ENCODE results near the gene HLCS. TPM values are rescaled to one million over a fixed set of nuclear protein-coding genes. Genes with fewer than 3 reads are reported as not detected.

The HLCS gene
- total RNA-seq, 2 donors from 2014 or later, result 40.9 to 41.8 TPM

DNA sequence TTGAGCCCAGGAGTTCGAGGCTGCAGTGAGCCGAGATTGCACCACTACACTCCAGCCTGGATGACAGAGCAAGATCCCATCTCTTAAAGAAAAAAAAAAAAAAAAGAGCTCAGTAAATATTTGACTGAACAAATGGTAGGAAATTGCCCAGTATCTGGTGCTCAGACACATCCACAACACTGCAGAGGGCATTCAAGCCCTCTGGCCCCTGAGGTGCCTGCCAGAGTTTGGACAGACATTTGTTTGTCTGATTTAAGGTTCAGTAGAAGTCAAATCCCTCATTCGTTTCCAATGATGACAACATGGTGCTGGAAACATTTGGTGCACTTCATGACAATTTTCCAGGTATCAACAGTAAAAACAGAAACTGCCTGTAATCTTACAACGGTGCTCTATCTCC lies 86.6 kb downstream of the HLCS start:
- H3K4me1 ChIP-seq (replicated peaks), result no peaks in the 10 kb centered on the region
- intact Hi-C loops (cut with DNase I), result no loop called here
- 80% methylated on average over 4 of the region's 4 CpGs for WGBS
- no peaks in the 10 kb centered on the region for H3K9me3 ChIP-seq
- TF ChIP-seq POLR2AphosphoS5 (IDR thresholded peaks at IDR 0.05) (no peak), POLR2A (IDR thresholded peaks at IDR 0.05) (no peak)
- TF ChIP-seq, protein P1, sequence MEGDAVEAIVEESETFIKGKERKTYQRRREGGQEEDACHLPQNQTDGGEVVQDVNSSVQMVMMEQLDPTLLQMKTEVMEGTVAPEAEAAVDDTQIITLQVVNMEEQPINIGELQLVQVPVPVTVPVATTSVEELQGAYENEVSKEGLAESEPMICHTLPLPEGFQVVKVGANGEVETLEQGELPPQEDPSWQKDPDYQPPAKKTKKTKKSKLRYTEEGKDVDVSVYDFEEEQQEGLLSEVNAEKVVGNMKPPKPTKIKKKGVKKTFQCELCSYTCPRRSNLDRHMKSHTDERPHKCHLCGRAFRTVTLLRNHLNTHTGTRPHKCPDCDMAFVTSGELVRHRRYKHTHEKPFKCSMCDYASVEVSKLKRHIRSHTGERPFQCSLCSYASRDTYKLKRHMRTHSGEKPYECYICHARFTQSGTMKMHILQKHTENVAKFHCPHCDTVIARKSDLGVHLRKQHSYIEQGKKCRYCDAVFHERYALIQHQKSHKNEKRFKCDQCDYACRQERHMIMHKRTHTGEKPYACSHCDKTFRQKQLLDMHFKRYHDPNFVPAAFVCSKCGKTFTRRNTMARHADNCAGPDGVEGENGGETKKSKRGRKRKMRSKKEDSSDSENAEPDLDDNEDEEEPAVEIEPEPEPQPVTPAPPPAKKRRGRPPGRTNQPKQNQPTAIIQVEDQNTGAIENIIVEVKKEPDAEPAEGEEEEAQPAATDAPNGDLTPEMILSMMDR (IDR thresholded peaks at IDR 0.05), result no peak
- DNase-seq (ENCODE audit: low spot score), result no peak
- no peak overlapping the region for H3K27ac ChIP-seq
- H3K36me3 ChIP-seq, result no peaks in the 10 kb centered on the region
- no peaks in the 10 kb centered on the region for H3K27me3 ChIP-seq (replicated peaks; ENCODE audit: insufficient read depth)
- H3K4me3 ChIP-seq, result no peak overlapping the region

DNA sequence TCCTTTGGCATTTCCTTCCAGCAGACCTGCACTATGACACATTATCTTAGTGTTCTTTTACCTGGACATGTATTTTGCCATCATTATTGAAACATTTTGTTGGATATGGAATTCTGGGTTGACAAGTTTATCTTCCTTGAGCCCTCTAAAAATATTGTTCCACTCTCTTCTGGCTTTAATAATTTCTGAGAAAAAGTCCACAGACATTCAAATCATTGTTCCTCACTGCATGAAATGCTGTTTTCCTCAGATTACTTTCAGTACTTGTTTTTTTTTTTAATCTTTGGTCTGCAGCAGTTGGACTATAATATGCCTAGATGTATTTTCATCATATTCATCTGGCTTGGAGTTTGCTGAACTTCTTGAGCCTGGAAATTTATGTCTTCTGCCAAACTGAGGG lies 88.7 kb downstream of the HLCS start:
- no peaks in the 10 kb centered on the region for H3K27me3 ChIP-seq (replicated peaks; ENCODE audit: insufficient read depth)
- H3K9me3 ChIP-seq, result no peaks in the 10 kb centered on the region
- no peak for DNase-seq (ENCODE audit: low spot score)
- H3K4me1 ChIP-seq (replicated peaks), result no peaks in the 10 kb centered on the region
- no peak overlapping the region for H3K4me3 ChIP-seq
- intact Hi-C loops (cut with DNase I), result no loop called here
- H3K27ac ChIP-seq, result no peak overlapping the region
- TF ChIP-seq POLR2AphosphoS5 (IDR thresholded peaks at IDR 0.05) (no peak), POLR2A (IDR thresholded peaks at IDR 0.05) (no peak)
- TF ChIP-seq, protein P1 (IDR thresholded peaks at IDR 0.05), result no peak
- no peaks in the 10 kb centered on the region for H3K36me3 ChIP-seq

DNA sequence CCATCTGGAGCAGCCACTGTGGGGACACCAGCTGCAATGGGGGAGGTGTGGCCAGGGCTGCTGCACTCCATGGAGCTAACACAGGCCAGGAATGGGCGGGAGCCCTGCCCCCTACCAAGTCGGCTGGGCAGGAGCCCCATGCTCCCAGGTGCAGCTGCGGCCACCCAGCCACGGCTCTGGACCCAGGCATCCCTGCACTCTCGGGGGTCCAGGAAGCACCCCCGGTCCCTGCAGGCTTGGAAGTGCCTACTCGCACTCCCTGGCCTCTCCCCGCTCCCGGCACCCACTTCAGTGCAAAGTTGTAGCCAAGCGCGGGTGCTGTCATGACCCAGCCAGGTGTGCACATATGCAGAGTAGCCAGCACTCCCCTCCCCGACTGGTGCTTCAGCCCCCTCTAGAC lies 91.8 kb downstream of the HLCS start:
- Histone ChIP-seq H3K36me3 (no peaks in the 10 kb centered on the region), H3K9me3 (no peaks in the 10 kb centered on the region), H3K4me3 (no peak overlapping the region), H3K4me1 (replicated peaks) (no peaks in the 10 kb centered on the region), H3K27me3 (replicated peaks; ENCODE audit: insufficient read depth) (no peaks in the 10 kb centered on the region), H3K27ac (no peak overlapping the region)
- no peak for DNase-seq (ENCODE audit: low spot score)
- intact Hi-C loops (cut with DNase I), result no loop called here
- WGBS, result 94% methylated on average over 10 of the region's 12 CpGs
- TF ChIP-seq, protein P1 (IDR thresholded peaks at IDR 0.05), result no peak
- TF ChIP-seq POLR2A (IDR thresholded peaks at IDR 0.05) (no peak), POLR2AphosphoS5 (IDR thresholded peaks at IDR 0.05) (no peak)

DNA sequence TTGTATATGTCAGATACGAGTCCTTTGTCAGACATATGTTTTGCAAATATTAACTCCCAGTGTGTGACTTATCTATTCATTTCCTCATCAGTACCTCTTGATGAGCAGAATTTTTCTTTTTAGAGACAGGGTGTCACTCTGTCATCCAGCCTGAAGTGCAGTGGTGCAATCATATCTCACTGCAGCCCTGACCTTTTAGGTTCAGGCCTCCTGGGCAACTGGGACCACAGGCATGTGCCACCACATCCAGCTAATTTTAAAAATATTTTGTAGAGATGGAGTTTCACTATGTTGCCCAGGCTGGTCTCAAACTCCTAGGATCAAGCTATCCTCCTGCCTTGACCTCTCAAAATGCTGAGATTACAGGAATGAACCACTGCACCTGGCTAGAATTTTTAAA lies 93.0 kb downstream of the HLCS start:
- H3K36me3 ChIP-seq, result no peaks in the 10 kb centered on the region
- H3K4me1 ChIP-seq (replicated peaks), result no peaks in the 10 kb centered on the region
- TF ChIP-seq POLR2A (IDR thresholded peaks at IDR 0.05) (no peak), POLR2AphosphoS5 (IDR thresholded peaks at IDR 0.05) (no peak)
- TF ChIP-seq, protein P1 (IDR thresholded peaks at IDR 0.05), result no peak
- H3K27me3 ChIP-seq (replicated peaks; ENCODE audit: insufficient read depth), result no peaks in the 10 kb centered on the region
- H3K4me3 ChIP-seq, result no peak overlapping the region
- intact Hi-C loops (cut with DNase I), result no loop called here
- DNase-seq (ENCODE audit: low spot score), result no peak
- no peak overlapping the region for H3K27ac ChIP-seq
- WGBS, result 97% methylated on average over 1 of the region's 1 CpG
- no peaks in the 10 kb centered on the region for H3K9me3 ChIP-seq

DNA sequence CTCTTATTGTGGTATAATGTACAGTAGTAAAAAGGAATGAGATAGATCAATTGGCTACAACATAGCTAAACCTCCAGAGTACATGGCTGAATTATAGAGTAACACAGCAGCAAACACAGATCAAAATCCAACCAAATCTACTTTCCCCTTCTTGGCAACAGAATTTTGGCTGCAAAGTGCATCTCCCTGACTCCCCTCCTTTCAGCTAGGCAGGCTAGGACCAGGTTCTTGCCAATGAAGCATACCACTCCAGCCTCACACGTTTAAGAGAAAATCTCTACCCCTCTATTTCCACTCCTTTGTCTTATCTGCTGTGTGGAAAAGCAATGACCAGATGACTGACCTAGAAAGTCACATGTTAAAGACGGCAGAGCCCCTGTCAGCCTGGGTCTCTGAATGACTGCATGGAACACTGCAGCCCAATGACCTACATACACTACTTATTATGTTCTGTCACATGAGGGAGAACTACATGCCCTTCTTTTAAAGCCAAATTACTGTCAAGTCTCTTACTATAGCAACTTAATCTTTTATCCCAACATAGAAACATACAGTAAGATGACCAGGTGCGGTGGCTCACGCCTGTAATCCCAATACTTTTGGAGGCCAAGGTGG lies 99.1 kb downstream of the HLCS start:
- Histone ChIP-seq H3K36me3 (no peaks in the 10 kb centered on the region), H3K27ac (no peak overlapping the region), H3K9me3 (no peaks in the 10 kb centered on the region), H3K4me3 (no peak overlapping the region), H3K27me3 (replicated peaks; ENCODE audit: insufficient read depth) (no peaks in the 10 kb centered on the region), H3K4me1 (replicated peaks) (no peaks in the 10 kb centered on the region)
- intact Hi-C loops (cut with DNase I), result no loop called here
- 78% methylated on average over 4 of the region's 4 CpGs for WGBS
- no peak for DNase-seq (ENCODE audit: low spot score)
- TF ChIP-seq, protein P1 (IDR thresholded peaks at IDR 0.05), result no peak
- TF ChIP-seq POLR2AphosphoS5 (IDR thresholded peaks at IDR 0.05), result no peak
- no peak for TF ChIP-seq POLR2A (IDR thresholded peaks at IDR 0.05)

All from prostate gland (tissue), 2 donors.